Vagina (tissue), 2 donors: Measurements from ENCODE around the gene EXOC3.

Experiments
- CTCF ChIP-seq, 3 experiments: fragments of 450-650 bp in 2 of 3; fragments of 200-600 bp in 1 of 3; sonication (generic) in 1 of 3; IDR thresholded peaks; one replicate each; pipeline ENCODE4 v1.5.1; 2017 to 2019; ENCODE audit warnings: antibody characterized with exemption in 3 of 3, mild to moderate bottlenecking in 2 of 3, moderate library complexity in 2 of 3
- POLR2A ChIP-seq, 2 donors: fragments of 450-650 bp; IDR thresholded peaks; one replicate each; pipeline ENCODE4 v1.6.1; 2017; ENCODE audit warnings: antibody characterized with exemption in 2 of 2, mild to moderate bottlenecking in 2 of 2, moderate library complexity in 2 of 2

- TF ChIP-seq CTCF (IDR thresholded peaks at IDR 0.05) (no peak), POLR2A (IDR thresholded peaks at IDR 0.05) (no peak)
These were observed 13.6 kb downstream of the EXOC3 start for GRCh38 chr5:456351-457194.
